SK-N-SH (cell line): ENCODE data around the gene IKZF1.

Experiments used
- EP300 ChIP-seq, 2 experiments: IDR thresholded peaks; 2 replicates each; pipeline versions ENCODE4 v1.4.0 to v1.6.1; 2012; ENCODE audit warnings: borderline replicate concordance in 1 of 2, low read depth in 1 of 2, low read length in 1 of 2
- EZH2phosphoT487 ChIP-seq: fragments of 200-600 bp; sonication (generic); IDR thresholded peaks from 2 replicates; pipeline ENCODE4 v1.6.1; 2017; ENCODE audit warnings: low read depth, mixed run types, mild to moderate bottlenecking, antibody characterized with exemption, moderate library complexity, borderline replicate concordance
- FOXJ3 ChIP-seq: sonication (generic); formaldehyde crosslinking; IDR thresholded peaks from 2 replicates; pipeline ENCODE4 v1.5.1; 2020; ENCODE audit warnings: mild to moderate bottlenecking, missing genetic modification reagents
- NFIC ChIP-seq: IDR thresholded peaks from 2 replicates; pipeline ENCODE4 v1.4.0; 2012; ENCODE audit warnings: borderline replicate concordance
- POLR2AphosphoS5 ChIP-seq: IDR thresholded peaks from 2 replicates; pipeline ENCODE4 v1.6.1; 2012; ENCODE audit warnings: low read depth, low read length
- RFX5 ChIP-seq: IDR thresholded peaks from 2 replicates; pipeline ENCODE4 v1.6.1; 2012; ENCODE audit warnings: mild to moderate bottlenecking, improper control_type of control experiment, low read length
- SIN3A ChIP-seq: IDR thresholded peaks from 2 replicates; pipeline ENCODE4 v1.6.1; 2012; ENCODE audit warnings: low read depth, mild to moderate bottlenecking, low read length, moderate library complexity, borderline replicate concordance
- TEAD4 ChIP-seq: IDR thresholded peaks from 2 replicates; pipeline ENCODE4 v1.4.0; 2012; ENCODE audit warnings: mild to moderate bottlenecking, borderline replicate concordance; ENCODE audit not compliant: insufficient read depth
- YY1 ChIP-seq: IDR thresholded peaks from 2 replicates; pipeline ENCODE4 v1.4.0; 2012; ENCODE audit warnings: low read depth, mild to moderate bottlenecking
- TF ChIP-seq, protein P1 (sequence below): fragments of 200-600 bp; sonication (generic); IDR thresholded peaks from 2 replicates; pipeline ENCODE4 v1.6.1; 2017; ENCODE audit warnings: antibody characterized with exemption, mild to moderate bottlenecking, moderate library complexity
- TF ChIP-seq, protein P2 (sequence below): fragments of 150-350 bp; IDR thresholded peaks from 2 replicates; pipeline ENCODE4 v1.6.1; 2017; ENCODE audit warnings: antibody characterized with exemption, low read length, low read depth, borderline replicate concordance
- TF ChIP-seq, protein P3 (sequence below): IDR thresholded peaks from 2 replicates; pipeline ENCODE4 v1.4.0; 2012; ENCODE audit warnings: low read depth, borderline replicate concordance
- TF ChIP-seq, protein P4 (sequence below): IDR thresholded peaks from 2 replicates; pipeline ENCODE4 v1.4.0; 2012; ENCODE audit warnings: low read depth

DNA sequence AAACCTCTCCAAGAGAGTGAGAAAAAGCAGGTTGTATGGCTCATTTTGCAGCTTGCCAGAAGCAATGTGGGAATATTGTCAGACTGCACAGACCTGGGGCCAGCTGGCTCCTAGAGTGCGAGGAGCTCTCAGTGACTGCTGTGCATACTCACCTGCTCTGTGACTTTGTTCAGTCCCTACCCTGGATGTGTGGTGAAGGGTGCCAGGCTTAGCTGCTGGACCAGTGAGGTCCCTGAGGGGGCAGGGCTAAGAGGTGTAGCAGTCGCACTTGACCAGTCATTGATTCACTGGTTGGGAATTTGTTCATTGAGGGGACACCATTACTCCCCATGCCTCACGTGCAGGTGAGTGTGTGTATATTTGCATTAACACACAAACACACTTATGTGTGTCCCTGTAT is 60.1 kb downstream of the IKZF1 start:
- no peak for TF ChIP-seq SIN3A
- TF ChIP-seq, protein P1, sequence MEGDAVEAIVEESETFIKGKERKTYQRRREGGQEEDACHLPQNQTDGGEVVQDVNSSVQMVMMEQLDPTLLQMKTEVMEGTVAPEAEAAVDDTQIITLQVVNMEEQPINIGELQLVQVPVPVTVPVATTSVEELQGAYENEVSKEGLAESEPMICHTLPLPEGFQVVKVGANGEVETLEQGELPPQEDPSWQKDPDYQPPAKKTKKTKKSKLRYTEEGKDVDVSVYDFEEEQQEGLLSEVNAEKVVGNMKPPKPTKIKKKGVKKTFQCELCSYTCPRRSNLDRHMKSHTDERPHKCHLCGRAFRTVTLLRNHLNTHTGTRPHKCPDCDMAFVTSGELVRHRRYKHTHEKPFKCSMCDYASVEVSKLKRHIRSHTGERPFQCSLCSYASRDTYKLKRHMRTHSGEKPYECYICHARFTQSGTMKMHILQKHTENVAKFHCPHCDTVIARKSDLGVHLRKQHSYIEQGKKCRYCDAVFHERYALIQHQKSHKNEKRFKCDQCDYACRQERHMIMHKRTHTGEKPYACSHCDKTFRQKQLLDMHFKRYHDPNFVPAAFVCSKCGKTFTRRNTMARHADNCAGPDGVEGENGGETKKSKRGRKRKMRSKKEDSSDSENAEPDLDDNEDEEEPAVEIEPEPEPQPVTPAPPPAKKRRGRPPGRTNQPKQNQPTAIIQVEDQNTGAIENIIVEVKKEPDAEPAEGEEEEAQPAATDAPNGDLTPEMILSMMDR = no peak
- TF ChIP-seq POLR2AphosphoS5 = no peak
- TF ChIP-seq FOXJ3 (CRISPR knock-in tag) = no peak
- no peak for TF ChIP-seq RFX5
- TF ChIP-seq, protein P2, sequence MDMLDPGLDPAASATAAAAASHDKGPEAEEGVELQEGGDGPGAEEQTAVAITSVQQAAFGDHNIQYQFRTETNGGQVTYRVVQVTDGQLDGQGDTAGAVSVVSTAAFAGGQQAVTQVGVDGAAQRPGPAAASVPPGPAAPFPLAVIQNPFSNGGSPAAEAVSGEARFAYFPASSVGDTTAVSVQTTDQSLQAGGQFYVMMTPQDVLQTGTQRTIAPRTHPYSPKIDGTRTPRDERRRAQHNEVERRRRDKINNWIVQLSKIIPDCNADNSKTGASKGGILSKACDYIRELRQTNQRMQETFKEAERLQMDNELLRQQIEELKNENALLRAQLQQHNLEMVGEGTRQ = no peak
- no peak for TF ChIP-seq EP300 (IDR thresholded peaks at IDR 0.05; ENCODE audit: borderline replicate concordance in 1 of 2, low read depth in 1 of 2, low read length in 1 of 2)
- TF ChIP-seq, protein P3, sequence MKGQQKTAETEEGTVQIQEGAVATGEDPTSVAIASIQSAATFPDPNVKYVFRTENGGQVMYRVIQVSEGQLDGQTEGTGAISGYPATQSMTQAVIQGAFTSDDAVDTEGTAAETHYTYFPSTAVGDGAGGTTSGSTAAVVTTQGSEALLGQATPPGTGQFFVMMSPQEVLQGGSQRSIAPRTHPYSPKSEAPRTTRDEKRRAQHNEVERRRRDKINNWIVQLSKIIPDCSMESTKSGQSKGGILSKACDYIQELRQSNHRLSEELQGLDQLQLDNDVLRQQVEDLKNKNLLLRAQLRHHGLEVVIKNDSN = no peak
- TF ChIP-seq TEAD4 = no peak
- no peak for TF ChIP-seq NFIC
- no peak for TF ChIP-seq YY1
- no peak for TF ChIP-seq EZH2phosphoT487
- TF ChIP-seq, protein P4, sequence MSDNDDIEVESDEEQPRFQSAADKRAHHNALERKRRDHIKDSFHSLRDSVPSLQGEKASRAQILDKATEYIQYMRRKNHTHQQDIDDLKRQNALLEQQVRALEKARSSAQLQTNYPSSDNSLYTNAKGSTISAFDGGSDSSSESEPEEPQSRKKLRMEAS = no peak
